ENCODE results near the gene BRD3OS.

BRD3OS gene

DNA sequence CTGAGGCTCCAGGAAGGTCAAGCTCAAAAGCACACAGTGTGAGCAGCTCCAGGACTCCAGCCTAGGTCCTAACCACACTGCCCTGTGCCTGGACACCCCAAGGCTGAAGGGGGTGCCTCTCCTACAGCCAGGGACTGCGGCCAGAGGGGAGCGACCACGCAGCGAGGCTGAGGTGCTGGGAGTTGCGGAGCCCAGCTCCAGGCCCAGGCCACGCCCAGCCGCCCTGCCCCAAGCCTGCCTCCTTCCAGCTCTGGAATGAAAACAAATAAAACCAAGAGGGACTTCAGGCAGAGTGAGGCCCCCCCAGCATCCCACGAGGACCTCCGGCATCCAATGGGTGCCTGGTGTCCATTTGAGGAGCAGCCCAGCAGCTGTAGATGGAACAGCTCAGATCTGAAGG, 48.4 kb upstream of the BRD3OS start:
- TF ChIP-seq EZH2 (IDR thresholded peaks at IDR 0.05; ENCODE audit: borderline replicate concordance, low read depth, low read length, severe bottlenecking) (no peak), CTCF (IDR thresholded peaks at IDR 0.05; ENCODE audit: borderline replicate concordance, extremely low read depth, low read length, poor library complexity, severe bottlenecking) (no peak)
- Histone ChIP-seq H4K20me1 (ENCODE audit: insufficient read depth, low read length) (no peaks in the 10 kb centered on the region), H3K4me2 (ENCODE audit: insufficient read depth, low read length) (no peak overlapping the region), H3K4me3 (ENCODE audit: low read depth in 1 of 2, low read length in 2 of 2) (no peak overlapping the region), H3K9me3 (ENCODE audit: insufficient read depth, low read length, severe bottlenecking) (no peaks in the 10 kb centered on the region), H3K4me1 (ENCODE audit: insufficient read depth, low read length) (no peaks in the 10 kb centered on the region), H3K9ac (ENCODE audit: low read depth, low read length) (no peak overlapping the region), H2AFZ (ENCODE audit: low read depth, low read length) (no peak overlapping the region), H3K27me3 (ENCODE audit: insufficient read depth, low read length, poor library complexity) (no peaks in the 10 kb centered on the region), H3K27ac (ENCODE audit: low read length) (no peak overlapping the region), H3K36me3 (ENCODE audit: insufficient read depth, low read length) (no peaks in the 10 kb centered on the region), H3K79me2 (ENCODE audit: insufficient read depth, low read length) (no peaks in the 10 kb centered on the region)
- ATAC-seq (ENCODE audit: insufficient read depth, low read depth) (no peak), DNase-seq (no peak)

GRCh38 chr9:133977421-133978201, 47.7 kb upstream of the BRD3OS start:
- Histone ChIP-seq H3K27ac (ENCODE audit: low read length) (no peak overlapping the region), H3K9ac (ENCODE audit: low read depth, low read length) (no peak overlapping the region), H3K79me2 (ENCODE audit: insufficient read depth, low read length) (no peaks in the 10 kb centered on the region), H3K4me2 (ENCODE audit: insufficient read depth, low read length) (no peak overlapping the region), H3K36me3 (ENCODE audit: insufficient read depth, low read length) (no peaks in the 10 kb centered on the region), H3K27me3 (ENCODE audit: insufficient read depth, low read length, poor library complexity) (no peaks in the 10 kb centered on the region), H3K4me1 (ENCODE audit: insufficient read depth, low read length) (no peaks in the 10 kb centered on the region), H3K4me3 (ENCODE audit: low read depth in 1 of 2, low read length in 2 of 2) (no peak overlapping the region), H3K9me3 (ENCODE audit: insufficient read depth, low read length, severe bottlenecking) (no peaks in the 10 kb centered on the region), H2AFZ (ENCODE audit: low read depth, low read length) (no peak overlapping the region), H4K20me1 (ENCODE audit: insufficient read depth, low read length) (no peaks in the 10 kb centered on the region)
- ATAC-seq (ENCODE audit: insufficient read depth, low read depth) (no peak), DNase-seq (no peak)
- TF ChIP-seq EZH2 (IDR thresholded peaks at IDR 0.05; ENCODE audit: borderline replicate concordance, low read depth, low read length, severe bottlenecking) (no peak), CTCF (IDR thresholded peaks at IDR 0.05; ENCODE audit: borderline replicate concordance, extremely low read depth, low read length, poor library complexity, severe bottlenecking) (no peak)

- H3K9me3 ChIP-seq (ENCODE audit: insufficient read depth, low read length, severe bottlenecking) = no peaks in the 10 kb centered on the region
- H3K79me2 ChIP-seq (ENCODE audit: insufficient read depth, low read length) = no peaks in the 10 kb centered on the region
- DNase-seq = no peak
- no peaks in the 10 kb centered on the region for H3K4me1 ChIP-seq (ENCODE audit: insufficient read depth, low read length)
- no peaks in the 10 kb centered on the region for H3K36me3 ChIP-seq (ENCODE audit: insufficient read depth, low read length)
- H3K27me3 ChIP-seq (ENCODE audit: insufficient read depth, low read length, poor library complexity) = no peaks in the 10 kb centered on the region
- no peak for TF ChIP-seq EZH2 (IDR thresholded peaks at IDR 0.05; ENCODE audit: borderline replicate concordance, low read depth, low read length, severe bottlenecking)
- no peak for TF ChIP-seq CTCF (IDR thresholded peaks at IDR 0.05; ENCODE audit: borderline replicate concordance, extremely low read depth, low read length, poor library complexity, severe bottlenecking)
- no peak overlapping the region for H3K27ac ChIP-seq (ENCODE audit: low read length)
- no peak overlapping the region for H2AFZ ChIP-seq (ENCODE audit: low read depth, low read length)
- no peak overlapping the region for H3K4me2 ChIP-seq (ENCODE audit: insufficient read depth, low read length)
- no peak for ATAC-seq (ENCODE audit: insufficient read depth, low read depth)
- H3K4me3 ChIP-seq (ENCODE audit: low read depth in 1 of 2, low read length in 2 of 2) = no peak overlapping the region
- no peak overlapping the region for H3K9ac ChIP-seq (ENCODE audit: low read depth, low read length)
- H4K20me1 ChIP-seq (ENCODE audit: insufficient read depth, low read length) = no peaks in the 10 kb centered on the region
These were observed 46.9 kb upstream of the BRD3OS start for GRCh38 chr9:133978226-133978898.
